HepG2 (cell line): ENCODE measurements around the gene ATP7B. TPM values are rescaled to one million over a fixed set of nuclear protein-coding genes. Genes with fewer than 3 reads are reported as not detected.

Experiments
- CHD2 ChIP-seq: IDR thresholded peaks from 2 replicates; pipeline ENCODE4 v1.6.1; 2011; ENCODE audit warnings: low read depth, low read length, improper control_type of control experiment
- ISX ChIP-seq: sonication (generic); formaldehyde crosslinking; conservative IDR thresholded peaks from 2 replicates; pipeline ENCODE4 v1.5.0; 2020; ENCODE audit warnings: missing genetic modification reagents
- KAT2B ChIP-seq: fragments of 150-350 bp; IDR thresholded peaks from 2 replicates; pipeline ENCODE4 v1.6.1; 2014; ENCODE audit warnings: low read depth, low read length, borderline replicate concordance
- KLF9 ChIP-seq: IDR thresholded peaks from 2 replicates; pipeline ENCODE4 v1.6.1; 2016; ENCODE audit warnings: low read depth
- MYC ChIP-seq: sonication (generic); formaldehyde crosslinking; IDR thresholded peaks from 2 replicates; pipeline ENCODE4 v1.9.0; 2021; ENCODE audit warnings: missing genetic modification reagents, borderline replicate concordance
- SCMH1 ChIP-seq: sonication (generic); formaldehyde crosslinking; IDR thresholded peaks from 2 replicates; pipeline ENCODE4 v1.9.0; 2021; ENCODE audit warnings: missing genetic modification reagents, mild to moderate bottlenecking, borderline replicate concordance
- TBP ChIP-seq: sonication (generic); formaldehyde crosslinking; IDR thresholded peaks from 2 replicates; pipeline ENCODE4 v1.5.0; 2020; ENCODE audit warnings: missing genetic modification reagents
- ZFYVE20 ChIP-seq: sonication (generic); formaldehyde crosslinking; IDR thresholded peaks from 2 replicates; pipeline ENCODE4 v1.8.0; 2023; ENCODE audit warnings: low read depth, mild to moderate bottlenecking, moderate library complexity, missing genetic modification reagents, borderline replicate concordance
- ZNF235 ChIP-seq: sonication (generic); formaldehyde crosslinking; IDR thresholded peaks from 2 replicates; pipeline ENCODE4 v1.8.1; 2023; ENCODE audit warnings: mild to moderate bottlenecking, missing genetic modification reagents, borderline replicate concordance
- ZNF33A ChIP-seq: sonication (generic); formaldehyde crosslinking; IDR thresholded peaks from 2 replicates; pipeline ENCODE4 v1.5.1; 2020; ENCODE audit warnings: missing genetic modification reagents, mild to moderate bottlenecking, moderate library complexity, borderline replicate concordance
- ZNF775 ChIP-seq: sonication (generic); formaldehyde crosslinking; IDR thresholded peaks from 2 replicates; pipeline ENCODE4 v1.4.0; 2020; ENCODE audit warnings: missing genetic modification reagents, mild to moderate bottlenecking, moderate library complexity, borderline replicate concordance
- ZNF878 ChIP-seq: sonication (generic); formaldehyde crosslinking; IDR thresholded peaks from 2 replicates; pipeline ENCODE4 v1.8.1; 2023; ENCODE audit warnings: mild to moderate bottlenecking, missing genetic modification reagents, moderate library complexity
- ZSCAN12 ChIP-seq: sonication (generic); formaldehyde crosslinking; IDR thresholded peaks from 2 replicates; pipeline ENCODE4 v1.9.0; 2021; ENCODE audit warnings: mild to moderate bottlenecking, missing genetic modification reagents
- ZSCAN25 ChIP-seq: sonication (generic); formaldehyde crosslinking; IDR thresholded peaks from 2 replicates; pipeline ENCODE4 v1.8.0; 2022; ENCODE audit warnings: mild to moderate bottlenecking, missing genetic modification reagents
- polyA plus RNA-seq, 8 experiments: library from polyadenylated mRNA; depleted of rRNA in 3 of 8; stranded (reverse) in 7 of 8; unstranded in 1 of 8; fragments of >200 nt; fragmentation: Illumina TruSeq in 4 of 8; extraction: Trizol in 4 of 8; gene quantifications; 2 replicates each; pipeline versions ENCODE4 v1.2.1 to v1.2.3, GENCODE V29; 2011 to 2016; ENCODE audit warnings: low read depth in 4 of 8, missing spikeins in 1 of 8, mixed read lengths in 1 of 8; ENCODE audit not compliant: insufficient read depth in 1 of 8
- total RNA-seq, 5 experiments: library from RNA; depleted of rRNA; stranded (reverse); fragments of >200 nt; fragmentation: Illumina TruSeq; extraction: Trizol; gene quantifications; 2 replicates each; pipeline ENCODE4 v1.2.3, GENCODE V29; 2016; ENCODE audit warnings: low read depth in 1 of 5
- TF ChIP-seq, protein P1 (sequence below): sonication (generic); formaldehyde crosslinking; IDR thresholded peaks from 2 replicates; pipeline ENCODE4 v1.4.0; 2020; ENCODE audit warnings: missing genetic modification reagents
- TF ChIP-seq, protein P2 (sequence below): sonication (generic); formaldehyde crosslinking; IDR thresholded peaks from 2 replicates; pipeline ENCODE4 v1.4.0; 2020; ENCODE audit warnings: missing genetic modification reagents
- TF ChIP-seq, protein P3 (sequence below): sonication (generic); formaldehyde crosslinking; IDR thresholded peaks from 2 replicates; pipeline ENCODE4 v1.4.0; 2020; ENCODE audit warnings: mild to moderate bottlenecking, low read depth, missing genetic modification reagents
- TF ChIP-seq, protein P4 (sequence below): sonication (generic); formaldehyde crosslinking; IDR thresholded peaks from 2 replicates; pipeline ENCODE4 v1.4.0; 2020; ENCODE audit warnings: missing genetic modification reagents, borderline replicate concordance
- TF ChIP-seq, protein P5 (sequence below): sonication (generic); formaldehyde crosslinking; IDR thresholded peaks from 2 replicates; pipeline ENCODE4 v1.9.0; 2021; ENCODE audit warnings: missing genetic modification reagents, mild to moderate bottlenecking, borderline replicate concordance

ATP7B gene
- total and polyA plus RNA-seq, 2 of the 13 experiments (the other 11 are each of a cell fraction or from before 2014, with no cell fraction given): 31.8 to 57.4 TPM

DNA sequence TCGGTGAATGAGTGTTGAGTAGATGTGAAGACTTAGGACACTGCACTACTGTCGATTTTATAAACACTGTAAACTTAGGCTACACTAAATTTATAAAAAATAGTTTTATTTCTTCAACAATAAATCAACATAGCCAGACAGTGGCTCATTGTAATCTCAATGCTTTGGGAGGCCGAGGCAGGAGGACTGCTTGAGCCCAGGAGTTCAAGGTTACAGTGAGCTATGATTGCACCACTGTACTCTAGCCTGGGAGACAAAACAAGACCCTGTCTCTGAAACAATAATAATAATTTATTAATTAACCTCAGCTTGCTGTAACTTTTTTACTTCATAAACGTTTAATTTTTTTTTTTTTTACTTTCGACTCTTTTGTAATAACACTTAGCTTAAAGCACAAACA lies 34.4 kb downstream of the ATP7B start (continued):
- TF ChIP-seq ISX (CRISPR knock-in tag) (no peak), KLF9 (CRISPR knock-in tag) (no peak), ZFYVE20 (CRISPR knock-in tag) (no peak), MYC (CRISPR knock-in tag) (no peak), ZNF235 (CRISPR knock-in tag) (no peak), KAT2B (no peak), SCMH1 (CRISPR knock-in tag) (no peak), ZSCAN25 (CRISPR knock-in tag) (no peak), ZNF775 (no peak), ZNF878 (CRISPR knock-in tag) (no peak), CHD2 (no peak), ZSCAN12 (CRISPR knock-in tag) (no peak), TBP (CRISPR knock-in tag) (no peak), ZNF33A (CRISPR knock-in tag) (no peak)
- TF ChIP-seq, protein P1, sequence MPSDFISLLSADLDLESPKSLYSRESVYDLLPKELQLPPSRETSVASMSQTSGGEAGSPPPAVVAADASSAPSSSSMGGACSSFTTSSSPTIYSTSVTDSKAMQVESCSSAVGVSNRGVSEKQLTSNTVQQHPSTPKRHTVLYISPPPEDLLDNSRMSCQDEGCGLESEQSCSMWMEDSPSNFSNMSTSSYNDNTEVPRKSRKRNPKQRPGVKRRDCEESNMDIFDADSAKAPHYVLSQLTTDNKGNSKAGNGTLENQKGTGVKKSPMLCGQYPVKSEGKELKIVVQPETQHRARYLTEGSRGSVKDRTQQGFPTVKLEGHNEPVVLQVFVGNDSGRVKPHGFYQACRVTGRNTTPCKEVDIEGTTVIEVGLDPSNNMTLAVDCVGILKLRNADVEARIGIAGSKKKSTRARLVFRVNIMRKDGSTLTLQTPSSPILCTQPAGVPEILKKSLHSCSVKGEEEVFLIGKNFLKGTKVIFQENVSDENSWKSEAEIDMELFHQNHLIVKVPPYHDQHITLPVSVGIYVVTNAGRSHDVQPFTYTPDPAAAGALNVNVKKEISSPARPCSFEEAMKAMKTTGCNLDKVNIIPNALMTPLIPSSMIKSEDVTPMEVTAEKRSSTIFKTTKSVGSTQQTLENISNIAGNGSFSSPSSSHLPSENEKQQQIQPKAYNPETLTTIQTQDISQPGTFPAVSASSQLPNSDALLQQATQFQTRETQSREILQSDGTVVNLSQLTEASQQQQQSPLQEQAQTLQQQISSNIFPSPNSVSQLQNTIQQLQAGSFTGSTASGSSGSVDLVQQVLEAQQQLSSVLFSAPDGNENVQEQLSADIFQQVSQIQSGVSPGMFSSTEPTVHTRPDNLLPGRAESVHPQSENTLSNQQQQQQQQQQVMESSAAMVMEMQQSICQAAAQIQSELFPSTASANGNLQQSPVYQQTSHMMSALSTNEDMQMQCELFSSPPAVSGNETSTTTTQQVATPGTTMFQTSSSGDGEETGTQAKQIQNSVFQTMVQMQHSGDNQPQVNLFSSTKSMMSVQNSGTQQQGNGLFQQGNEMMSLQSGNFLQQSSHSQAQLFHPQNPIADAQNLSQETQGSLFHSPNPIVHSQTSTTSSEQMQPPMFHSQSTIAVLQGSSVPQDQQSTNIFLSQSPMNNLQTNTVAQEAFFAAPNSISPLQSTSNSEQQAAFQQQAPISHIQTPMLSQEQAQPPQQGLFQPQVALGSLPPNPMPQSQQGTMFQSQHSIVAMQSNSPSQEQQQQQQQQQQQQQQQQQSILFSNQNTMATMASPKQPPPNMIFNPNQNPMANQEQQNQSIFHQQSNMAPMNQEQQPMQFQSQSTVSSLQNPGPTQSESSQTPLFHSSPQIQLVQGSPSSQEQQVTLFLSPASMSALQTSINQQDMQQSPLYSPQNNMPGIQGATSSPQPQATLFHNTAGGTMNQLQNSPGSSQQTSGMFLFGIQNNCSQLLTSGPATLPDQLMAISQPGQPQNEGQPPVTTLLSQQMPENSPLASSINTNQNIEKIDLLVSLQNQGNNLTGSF (CRISPR knock-in tag): no peak
- TF ChIP-seq, protein P2, sequence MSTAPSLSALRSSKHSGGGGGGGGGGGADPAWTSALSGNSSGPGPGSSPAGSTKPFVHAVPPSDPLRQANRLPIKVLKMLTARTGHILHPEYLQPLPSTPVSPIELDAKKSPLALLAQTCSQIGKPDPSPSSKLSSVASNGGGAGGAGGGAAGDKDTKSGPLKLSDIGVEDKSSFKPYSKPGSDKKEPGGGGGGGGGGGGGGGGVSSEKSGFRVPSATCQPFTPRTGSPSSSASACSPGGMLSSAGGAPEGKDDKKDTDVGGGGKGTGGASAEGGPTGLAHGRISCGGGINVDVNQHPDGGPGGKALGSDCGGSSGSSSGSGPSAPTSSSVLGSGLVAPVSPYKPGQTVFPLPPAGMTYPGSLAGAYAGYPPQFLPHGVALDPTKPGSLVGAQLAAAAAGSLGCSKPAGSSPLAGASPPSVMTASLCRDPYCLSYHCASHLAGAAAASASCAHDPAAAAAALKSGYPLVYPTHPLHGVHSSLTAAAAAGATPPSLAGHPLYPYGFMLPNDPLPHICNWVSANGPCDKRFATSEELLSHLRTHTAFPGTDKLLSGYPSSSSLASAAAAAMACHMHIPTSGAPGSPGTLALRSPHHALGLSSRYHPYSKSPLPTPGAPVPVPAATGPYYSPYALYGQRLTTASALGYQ: no peak
- TF ChIP-seq, protein P3, sequence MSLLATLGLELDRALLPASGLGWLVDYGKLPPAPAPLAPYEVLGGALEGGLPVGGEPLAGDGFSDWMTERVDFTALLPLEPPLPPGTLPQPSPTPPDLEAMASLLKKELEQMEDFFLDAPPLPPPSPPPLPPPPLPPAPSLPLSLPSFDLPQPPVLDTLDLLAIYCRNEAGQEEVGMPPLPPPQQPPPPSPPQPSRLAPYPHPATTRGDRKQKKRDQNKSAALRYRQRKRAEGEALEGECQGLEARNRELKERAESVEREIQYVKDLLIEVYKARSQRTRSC: no peak
- TF ChIP-seq, protein P4, sequence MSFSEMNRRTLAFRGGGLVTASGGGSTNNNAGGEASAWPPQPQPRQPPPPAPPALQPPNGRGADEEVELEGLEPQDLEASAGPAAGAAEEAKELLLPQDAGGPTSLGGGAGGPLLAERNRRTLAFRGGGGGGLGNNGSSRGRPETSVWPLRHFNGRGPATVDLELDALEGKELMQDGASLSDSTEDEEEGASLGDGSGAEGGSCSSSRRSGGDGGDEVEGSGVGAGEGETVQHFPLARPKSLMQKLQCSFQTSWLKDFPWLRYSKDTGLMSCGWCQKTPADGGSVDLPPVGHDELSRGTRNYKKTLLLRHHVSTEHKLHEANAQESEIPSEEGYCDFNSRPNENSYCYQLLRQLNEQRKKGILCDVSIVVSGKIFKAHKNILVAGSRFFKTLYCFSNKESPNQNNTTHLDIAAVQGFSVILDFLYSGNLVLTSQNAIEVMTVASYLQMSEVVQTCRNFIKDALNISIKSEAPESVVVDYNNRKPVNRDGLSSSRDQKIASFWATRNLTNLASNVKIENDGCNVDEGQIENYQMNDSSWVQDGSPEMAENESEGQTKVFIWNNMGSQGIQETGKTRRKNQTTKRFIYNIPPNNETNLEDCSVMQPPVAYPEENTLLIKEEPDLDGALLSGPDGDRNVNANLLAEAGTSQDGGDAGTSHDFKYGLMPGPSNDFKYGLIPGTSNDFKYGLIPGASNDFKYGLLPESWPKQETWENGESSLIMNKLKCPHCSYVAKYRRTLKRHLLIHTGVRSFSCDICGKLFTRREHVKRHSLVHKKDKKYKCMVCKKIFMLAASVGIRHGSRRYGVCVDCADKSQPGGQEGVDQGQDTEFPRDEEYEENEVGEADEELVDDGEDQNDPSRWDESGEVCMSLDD (CRISPR knock-in tag): no peak
- TF ChIP-seq, protein P5, sequence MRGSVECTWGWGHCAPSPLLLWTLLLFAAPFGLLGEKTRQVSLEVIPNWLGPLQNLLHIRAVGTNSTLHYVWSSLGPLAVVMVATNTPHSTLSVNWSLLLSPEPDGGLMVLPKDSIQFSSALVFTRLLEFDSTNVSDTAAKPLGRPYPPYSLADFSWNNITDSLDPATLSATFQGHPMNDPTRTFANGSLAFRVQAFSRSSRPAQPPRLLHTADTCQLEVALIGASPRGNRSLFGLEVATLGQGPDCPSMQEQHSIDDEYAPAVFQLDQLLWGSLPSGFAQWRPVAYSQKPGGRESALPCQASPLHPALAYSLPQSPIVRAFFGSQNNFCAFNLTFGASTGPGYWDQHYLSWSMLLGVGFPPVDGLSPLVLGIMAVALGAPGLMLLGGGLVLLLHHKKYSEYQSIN (CRISPR knock-in tag): no peak
